Measurements from ENCODE around the gene MST1. TPM values are rescaled to one million over a fixed set of nuclear protein-coding genes. Genes with fewer than 3 reads are reported as not detected.
A peak's percentile ranks its signal among the peaks of the same experiment; 100 is the strongest.

MST1 gene
- total RNA-seq, 1 experiment from 2014 or later: 13.8 TPM

- no peak for ATAC-seq
- H3K36me3 Mint-ChIP-seq: no peaks in the 10 kb centered on the region
These were observed 35.0 kb downstream of the MST1 start for GRCh38 chr3:49654176-49654825.

GRCh38 chr3:49653621-49654020, 35.7 kb downstream of the MST1 start:
- DNase-seq (ENCODE audit: low spot score) (no peak), ATAC-seq (no peak)
- POLR2A ChIA-PET: no interaction called here
- H3K9me3 Mint-ChIP-seq: no peaks in the 10 kb centered on the region
- H3K27ac Mint-ChIP-seq: peak overlapping the region; percentile 49; the same call in 1 of the 2 replicates
- no peaks in the 10 kb centered on the region for H3K4me1 Mint-ChIP-seq
- no peak for TF ChIP-seq EMX1 (CRISPR knock-in tag; IDR thresholded peaks at IDR 0.05)
- no peaks in the 10 kb centered on the region for H3K36me3 Mint-ChIP-seq
- CTCF ChIA-PET: interaction anchor here (1.5 to 2.2 kb wide), 2 partner anchors 91 to 114 kb away, joined by 4 to 8 read pairs; no protein-coding TSS in a partner anchor
- no peaks in the 10 kb centered on the region for H3K27me3 Mint-ChIP-seq (ENCODE audit: low read depth)
- no peak overlapping the region for H3K4me3 Mint-ChIP-seq

More at GRCh38 chr3:49654176-49654825, 35.0 kb downstream of the MST1 start:
- Mint-ChIP-seq H3K27ac (no peak overlapping the region), H3K27me3 (ENCODE audit: low read depth) (no peaks in the 10 kb centered on the region), H3K4me3 (no peak overlapping the region), H3K4me1 (no peaks in the 10 kb centered on the region), H3K9me3 (no peaks in the 10 kb centered on the region)
- TF ChIP-seq ESRRA (CRISPR knock-in tag; IDR thresholded peaks at IDR 0.05; ENCODE audit: borderline replicate concordance) (no peak), NFYB (CRISPR knock-in tag; conservative IDR thresholded peaks at IDR 0.05; ENCODE audit: low read depth) (no peak), ATF2 (CRISPR knock-in tag; IDR thresholded peaks at IDR 0.05; ENCODE audit: borderline replicate concordance, low read depth) (no peak), CDX4 (CRISPR knock-in tag; IDR thresholded peaks at IDR 0.05; ENCODE audit: borderline replicate concordance) (no peak)
- POLR2A ChIA-PET: interaction anchor here (0.5 kb wide), 1 partner anchor 298 kb away, joined by 5 read pairs; no protein-coding TSS in a partner anchor
- CTCF ChIA-PET: interaction anchor here (2.2 kb wide), 1 partner anchor 114 kb away, joined by 8 read pairs; no protein-coding TSS in a partner anchor
- DNase-seq (ENCODE audit: low spot score): no peak

GRCh38 chr3:49652903-49653415, 36.3 kb downstream of the MST1 start:
- H3K27ac Mint-ChIP-seq: no peak overlapping the region
- ChIA-PET POLR2A (no interaction called here), CTCF (interaction anchor here (0.6 to 2.2 kb wide), 3 partner anchors 90 to 113 kb away, joined by 4 to 8 read pairs (median 6); no protein-coding TSS in a partner anchor)
- TF ChIP-seq ZNF138 (CRISPR knock-in tag; conservative IDR thresholded peaks at IDR 0.05) (no peak), ZNF396 (CRISPR knock-in tag; IDR thresholded peaks at IDR 0.05; ENCODE audit: borderline replicate concordance) (no peak), ZNF121 (CRISPR knock-in tag; IDR thresholded peaks at IDR 0.05) (no peak), GRHL2 (CRISPR knock-in tag; IDR thresholded peaks at IDR 0.05; ENCODE audit: insufficient replicate concordance, severe bottlenecking) (no peak), ZNF512 (CRISPR knock-in tag; IDR thresholded peaks at IDR 0.05; ENCODE audit: borderline replicate concordance) (no peak), NR2C2 (CRISPR knock-in tag; IDR thresholded peaks at IDR 0.05) (no peak), NR3C1 (CRISPR knock-in tag; conservative IDR thresholded peaks at IDR 0.05; ENCODE audit: low read depth) (no peak), ZNF416 (CRISPR knock-in tag; IDR thresholded peaks at IDR 0.05) (no peak), JAZF1 (CRISPR knock-in tag; IDR thresholded peaks at IDR 0.05) (no peak), TEAD4 (CRISPR knock-in tag; IDR thresholded peaks at IDR 0.05) (no peak), PRRX2 (CRISPR knock-in tag; IDR thresholded peaks at IDR 0.05) (no peak), FOXP1 (CRISPR knock-in tag; IDR thresholded peaks at IDR 0.05; ENCODE audit: borderline replicate concordance) (no peak), TEAD1 (CRISPR knock-in tag; IDR thresholded peaks at IDR 0.05) (no peak), HMGA2 (CRISPR knock-in tag; IDR thresholded peaks at IDR 0.05) (no peak)
- ATAC-seq: no peak
- H3K9me3 Mint-ChIP-seq: no peaks in the 10 kb centered on the region
- no peaks in the 10 kb centered on the region for H3K27me3 Mint-ChIP-seq (ENCODE audit: low read depth)
- H3K4me1 Mint-ChIP-seq: no peaks in the 10 kb centered on the region
- H3K4me3 Mint-ChIP-seq: no peak overlapping the region
- H3K36me3 Mint-ChIP-seq: no peaks in the 10 kb centered on the region
- DNase-seq (ENCODE audit: low spot score): no peak

Measured in WTC11 (cell line).